Measurements from ENCODE around the gene GGA2.

GGA2 gene

GRCh38 chr16:23416816-23417215 is 93.5 kb downstream of the GGA2 start:
- DNase-seq (ENCODE audit: low read depth in 2 of 2): no peak

DNA sequence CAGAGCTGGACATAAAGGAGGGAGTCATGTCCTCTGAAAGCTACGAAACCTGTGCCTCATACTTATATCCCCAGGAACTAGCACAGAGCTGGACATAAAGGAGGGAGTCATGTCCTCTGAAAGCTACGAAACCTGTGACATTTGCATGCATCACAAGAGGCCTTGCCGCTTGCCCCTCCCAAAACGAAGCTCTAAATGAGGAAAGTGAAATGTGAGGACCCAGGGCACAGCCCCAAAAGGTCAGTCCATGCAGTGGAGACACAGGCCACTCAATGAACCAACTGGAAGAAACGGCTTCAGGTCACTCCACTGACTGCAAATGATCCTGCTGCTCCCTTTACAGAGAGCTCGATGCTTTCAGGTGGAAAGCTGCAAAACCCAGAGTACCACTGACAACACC is 95.6 kb downstream of the GGA2 start:
- DNase-seq (ENCODE audit: low read depth in 2 of 2): no peak
